ENCODE measurements around the gene KRTCAP2.

DNA sequence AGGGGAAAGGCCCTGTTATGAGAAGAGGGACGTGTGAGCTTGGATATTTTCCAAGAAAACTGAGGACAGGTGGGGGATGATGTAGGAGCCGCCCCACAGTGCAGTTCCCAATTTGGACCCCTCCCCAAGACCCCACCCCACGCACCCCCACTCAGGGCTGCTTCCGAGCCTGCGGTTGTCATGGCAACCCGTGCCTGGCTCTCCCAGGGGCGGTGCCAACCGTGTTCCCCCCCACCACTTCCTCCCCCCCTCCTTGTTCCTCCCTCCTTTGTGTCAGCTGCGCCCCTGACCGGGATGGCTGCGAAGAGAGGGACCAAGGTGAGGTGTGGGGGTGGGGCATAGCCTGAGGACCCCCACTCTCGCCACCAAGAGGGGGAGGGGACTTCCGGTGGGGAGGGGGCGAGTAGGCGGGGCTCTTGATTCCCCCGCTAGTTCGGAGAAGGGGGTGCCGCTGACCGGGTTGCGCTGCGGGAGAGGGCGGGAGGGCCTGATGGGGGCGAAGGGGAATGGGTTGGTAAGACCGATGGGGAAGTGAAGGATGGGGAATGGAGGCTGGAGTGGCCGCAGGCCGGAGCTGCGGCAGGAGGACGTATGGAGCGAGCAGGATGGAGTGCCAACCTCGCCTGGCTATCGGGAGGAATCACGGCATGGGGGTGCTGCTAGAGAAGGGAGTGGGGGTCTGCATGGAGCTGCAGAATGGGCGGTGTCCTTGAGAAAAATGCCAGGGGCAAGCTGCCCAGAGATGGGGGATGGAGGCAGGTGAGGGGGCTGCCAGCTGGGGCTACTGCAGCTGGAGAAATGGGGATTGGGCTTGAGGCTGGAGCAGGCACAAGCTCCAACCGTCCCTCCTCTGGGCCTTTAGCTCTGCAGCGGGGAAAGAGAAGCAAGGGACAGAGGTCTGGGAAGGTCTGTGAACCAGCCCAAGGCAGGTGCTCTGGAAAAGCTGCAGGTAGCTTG lies 1.5 kb upstream of the KRTCAP2 start:
- no peak for TF ChIP-seq EZH2 (IDR thresholded peaks at IDR 0.05; ENCODE audit: insufficient read depth, poor library complexity, severe bottlenecking)
- no peak for TF ChIP-seq EZH2phosphoT487 (IDR thresholded peaks at IDR 0.05; ENCODE audit: insufficient read depth, low read depth)
